ENCODE measurements around the gene UNC13A. TPM values are rescaled to one million over a fixed set of nuclear protein-coding genes. Genes with fewer than 3 reads are reported as not detected.

Gene UNC13A
- total and polyA plus RNA-seq, 11 donors: 0.02 to 1.1 (median 0.09) TPM; not detected in 1

GRCh38 chr19:17703824-17704463 lies 15.8 kb upstream of the UNC13A start:
- Histone ChIP-seq H3K27ac (no peak overlapping the region), H3K9me3 (no peaks in the 10 kb centered on the region), H3K4me1 (peaks cover 0 to 6% (median 0%) of the 10 kb centered on the region in 12 donors), H3K27me3 (peaks cover 0 to 25% (median 5%) of the 10 kb centered on the region in 9 donors), H3K4me3 (no peak overlapping the region), H3K36me3 (no peaks in the 10 kb centered on the region)
- DNase-seq (peak in 2 of 5 donors; percentile 52 to 56), ATAC-seq (peak in 3 of 4 donors; percentile 75 to 82 (median 76))
- intact Hi-C loops (cut with DNase I): loop anchor here (1.0 to 10.0 kb wide), 7 partner anchors 61 to 153 kb away; partner anchors contain the start of gene RPL18A (in 8 of the 10)
- 25 to 49% (median 47%) methylated on average over 9 to 11 of the region's 11 CpGs for WGBS, 4 donors
- TF ChIP-seq POLR2A (IDR thresholded peaks at IDR 0.05): no peak
- TF ChIP-seq, protein P1, sequence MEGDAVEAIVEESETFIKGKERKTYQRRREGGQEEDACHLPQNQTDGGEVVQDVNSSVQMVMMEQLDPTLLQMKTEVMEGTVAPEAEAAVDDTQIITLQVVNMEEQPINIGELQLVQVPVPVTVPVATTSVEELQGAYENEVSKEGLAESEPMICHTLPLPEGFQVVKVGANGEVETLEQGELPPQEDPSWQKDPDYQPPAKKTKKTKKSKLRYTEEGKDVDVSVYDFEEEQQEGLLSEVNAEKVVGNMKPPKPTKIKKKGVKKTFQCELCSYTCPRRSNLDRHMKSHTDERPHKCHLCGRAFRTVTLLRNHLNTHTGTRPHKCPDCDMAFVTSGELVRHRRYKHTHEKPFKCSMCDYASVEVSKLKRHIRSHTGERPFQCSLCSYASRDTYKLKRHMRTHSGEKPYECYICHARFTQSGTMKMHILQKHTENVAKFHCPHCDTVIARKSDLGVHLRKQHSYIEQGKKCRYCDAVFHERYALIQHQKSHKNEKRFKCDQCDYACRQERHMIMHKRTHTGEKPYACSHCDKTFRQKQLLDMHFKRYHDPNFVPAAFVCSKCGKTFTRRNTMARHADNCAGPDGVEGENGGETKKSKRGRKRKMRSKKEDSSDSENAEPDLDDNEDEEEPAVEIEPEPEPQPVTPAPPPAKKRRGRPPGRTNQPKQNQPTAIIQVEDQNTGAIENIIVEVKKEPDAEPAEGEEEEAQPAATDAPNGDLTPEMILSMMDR (IDR thresholded peaks at IDR 0.05): peak; percentile 68 to 93 (median 80)

DNA sequence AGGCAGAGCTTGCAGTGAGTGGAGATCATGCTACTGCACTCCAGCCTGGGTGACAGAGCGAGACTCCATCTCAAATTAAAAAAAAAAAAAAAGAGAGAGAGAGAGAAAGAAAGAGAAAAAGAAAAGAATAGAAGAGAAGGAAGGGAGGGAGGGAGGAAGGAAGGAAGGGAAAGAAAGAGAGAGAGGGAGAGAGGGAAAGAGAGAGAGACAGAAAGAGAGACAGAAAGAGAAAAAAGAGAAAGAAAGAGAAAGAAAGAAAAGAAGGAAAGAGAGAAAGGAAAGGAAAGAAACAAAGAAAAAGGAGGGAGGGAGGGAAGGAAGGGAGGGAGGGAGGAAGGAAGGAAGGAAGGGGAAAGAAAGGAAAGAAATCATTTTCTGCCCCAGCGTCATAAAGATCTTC lies 7.0 kb upstream of the UNC13A start:
- WGBS, 4 donors: 61 to 77% (median 72%) methylated on average over 2 of the region's 2 CpGs
- Histone ChIP-seq H3K36me3 (no peaks in the 10 kb centered on the region), H3K27me3 (peaks cover 0 to 48% (median 10%) of the 10 kb centered on the region in 9 donors), H3K9me3 (no peaks in the 10 kb centered on the region), H3K27ac (no peak overlapping the region), H3K4me1 (no peaks in the 10 kb centered on the region), H3K4me3 (no peak overlapping the region)
- no peak for ATAC-seq
- DNase-seq: no peak
- intact Hi-C loops (cut with DNase I): no loop called here
- TF ChIP-seq, protein P1 (IDR thresholded peaks at IDR 0.05): no peak
- no peak for TF ChIP-seq POLR2A (IDR thresholded peaks at IDR 0.05)

DNA sequence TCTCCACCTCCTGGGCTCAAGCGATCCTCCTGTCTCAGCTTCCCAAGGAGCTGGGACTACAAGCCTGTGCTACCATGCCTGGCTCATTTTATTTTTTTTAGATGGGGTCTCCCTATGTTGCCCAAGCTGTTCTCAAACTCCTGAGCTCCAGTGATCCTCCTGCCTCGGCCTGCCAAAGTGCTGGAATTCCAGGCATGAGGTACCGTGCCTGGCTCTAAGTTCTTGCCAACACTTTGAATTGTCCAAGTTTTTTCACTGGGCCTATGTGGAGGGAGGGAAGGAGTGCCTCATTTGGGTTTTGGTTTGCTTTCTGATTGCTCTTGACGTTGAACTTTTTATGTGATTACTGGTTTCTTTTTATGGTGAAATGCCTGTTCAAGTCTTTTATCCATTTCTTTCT lies 4.4 kb upstream of the UNC13A start:
- Histone ChIP-seq H3K4me1 (peaks cover 0 to 11% (median 2%) of the 10 kb centered on the region in 12 donors), H3K4me3 (no peak overlapping the region), H3K36me3 (no peaks in the 10 kb centered on the region), H3K27me3 (peaks cover 12 to 50% (median 22%) of the 10 kb centered on the region in 9 donors), H3K27ac (no peak overlapping the region), H3K9me3 (no peaks in the 10 kb centered on the region)
- TF ChIP-seq, protein P1 (IDR thresholded peaks at IDR 0.05): no peak
- no peak for TF ChIP-seq POLR2A (IDR thresholded peaks at IDR 0.05)
- no peak for DNase-seq
- 52 to 71% (median 60%) methylated on average over 4 of the region's 4 CpGs for WGBS, 4 donors
- intact Hi-C loops (cut with DNase I): no loop called here
- no peak for ATAC-seq

GRCh38 chr19:17688853-17689595 lies 870 bp upstream of the UNC13A start:
- intact Hi-C loops (cut with DNase I): no loop called here
- ATAC-seq (no peak), DNase-seq (no peak)
- TF ChIP-seq, protein P1 (IDR thresholded peaks at IDR 0.05): no peak
- no peak for TF ChIP-seq POLR2A (IDR thresholded peaks at IDR 0.05)
- Histone ChIP-seq H3K4me1 (peaks cover 0 to 29% (median 13%) of the 10 kb centered on the region in 12 donors), H3K4me3 (no peak overlapping the region), H3K9me3 (no peaks in the 10 kb centered on the region), H3K27me3 (peaks cover 16 to 64% (median 32%) of the 10 kb centered on the region in 9 donors), H3K36me3 (no peaks in the 10 kb centered on the region), H3K27ac (no peak overlapping the region)
- 52 to 64% (median 58%) methylated on average over 10 of the region's 10 CpGs for WGBS, 4 donors

All from heart left ventricle (tissue), 16 donors.